Vagina (tissue), 2 donors: ENCODE results near the gene EFCC1. TPM values are rescaled to one million over a fixed set of nuclear protein-coding genes. Genes with fewer than 3 reads are reported as not detected.

ENCODE experiments used
- DNase-seq, 2 donors: peaks; one replicate each; pipeline ENCODE4 v3.0.0-alpha.2; 2017; ENCODE audit errors: extremely low spot score in 2 of 2
- H3K27ac ChIP-seq: fragments of 200-600 bp; sonication (generic); one replicate; pipeline ENCODE4 v1.5.1; 2019
- H3K27me3 ChIP-seq: fragments of 200-600 bp; sonication (generic); one replicate; pipeline ENCODE4 v1.5.1; 2019
- H3K36me3 ChIP-seq, 2 donors: fragments of 200-600 bp; sonication (generic); one replicate each; pipeline ENCODE4 v1.5.1; 2017 to 2019
- H3K4me1 ChIP-seq: fragments of 200-600 bp; sonication (generic); one replicate; pipeline ENCODE4 v1.5.1; 2019
- H3K4me3 ChIP-seq, 2 donors: fragments of 200-600 bp; sonication (generic); 1 replicate in 1 of 2; 2 replicates in 1 of 2; pipeline ENCODE4 v1.5.1; 2016 to 2019
- H3K9me3 ChIP-seq: fragments of 200-600 bp; sonication (generic); one replicate; pipeline ENCODE4 v1.5.1; 2019
- CTCF ChIP-seq, 3 experiments: fragments of 450-650 bp in 2 of 3; fragments of 200-600 bp in 1 of 3; sonication (generic) in 1 of 3; IDR thresholded peaks; one replicate each; pipeline ENCODE4 v1.5.1; 2017 to 2019; ENCODE audit warnings: antibody characterized with exemption in 3 of 3, mild to moderate bottlenecking in 2 of 3, moderate library complexity in 2 of 3
- POLR2A ChIP-seq, 2 donors: fragments of 450-650 bp; IDR thresholded peaks; one replicate each; pipeline ENCODE4 v1.6.1; 2017; ENCODE audit warnings: antibody characterized with exemption in 2 of 2, mild to moderate bottlenecking in 2 of 2, moderate library complexity in 2 of 2
- POLR2AphosphoS5 ChIP-seq, 2 donors: sonication (generic); formaldehyde crosslinking; IDR thresholded peaks; one replicate each; pipeline ENCODE4 v1.9.0; 2017; ENCODE audit warnings: antibody characterized with exemption in 2 of 2, mild to moderate bottlenecking in 2 of 2, low read depth in 1 of 2; ENCODE audit not compliant: insufficient read depth in 1 of 2
- intact Hi-C: fragments of 100-400 bp; cut with DNase I; formaldehyde crosslinking; loops from one replicate; pipeline ENCODE4 v1.15.1; 2023
- total RNA-seq: library from RNA; depleted of rRNA; stranded (reverse); fragments of >200 nt; gene quantifications from one replicate; pipeline ENCODE4 v1.2.3, GENCODE V29; 2016

Gene EFCC1
- total RNA-seq, 1 donor from 2014 or later = 3.7 TPM

- Histone ChIP-seq H3K4me1 (peaks cover 34% of the 10 kb centered on the region), H3K4me3 (no peak overlapping the region), H3K9me3 (no peaks in the 10 kb centered on the region), H3K36me3 (no peaks in the 10 kb centered on the region), H3K27ac (no peak overlapping the region), H3K27me3 (peaks cover 11% of the 10 kb centered on the region)
- DNase-seq = no peak
- intact Hi-C loops = no loop called here
- no peak for TF ChIP-seq POLR2A (IDR thresholded peaks at IDR 0.05)
- TF ChIP-seq CTCF (IDR thresholded peaks at IDR 0.05) = no peak
- TF ChIP-seq POLR2AphosphoS5 (IDR thresholded peaks at IDR 0.05; ENCODE audit: insufficient read depth in 1 of 2, low read depth in 1 of 2) = no peak
These were observed 3.5 kb upstream of the EFCC1 start for GRCh38 chr3:128997486-128998133.

GRCh38 chr3:128998561-128998960 is 2.5 kb upstream of the EFCC1 start:
- Histone ChIP-seq H3K9me3 (no peaks in the 10 kb centered on the region), H3K4me1 (peaks cover 42% of the 10 kb centered on the region), H3K27ac (no peak overlapping the region), H3K4me3 (no peak overlapping the region), H3K27me3 (peaks cover 11% of the 10 kb centered on the region), H3K36me3 (no peaks in the 10 kb centered on the region)
- DNase-seq = no peak
- TF ChIP-seq POLR2A (IDR thresholded peaks at IDR 0.05) (no peak), CTCF (IDR thresholded peaks at IDR 0.05) (no peak), POLR2AphosphoS5 (IDR thresholded peaks at IDR 0.05; ENCODE audit: insufficient read depth in 1 of 2, low read depth in 1 of 2) (no peak)
- intact Hi-C loops = no loop called here

- intact Hi-C loops = no loop called here
- no peak for TF ChIP-seq POLR2AphosphoS5 (IDR thresholded peaks at IDR 0.05; ENCODE audit: insufficient read depth in 1 of 2, low read depth in 1 of 2)
- Histone ChIP-seq H3K9me3 (no peaks in the 10 kb centered on the region), H3K4me3 (no peak overlapping the region), H3K36me3 (no peaks in the 10 kb centered on the region), H3K27ac (no peak overlapping the region), H3K4me1 (peaks cover 37% of the 10 kb centered on the region), H3K27me3 (peaks cover 11% of the 10 kb centered on the region)
- no peak for DNase-seq
These were observed 2.0 kb upstream of the EFCC1 start for GRCh38 chr3:128999102-128999501.

- Histone ChIP-seq H3K36me3 (no peaks in the 10 kb centered on the region), H3K4me3 (peak overlapping the region; percentile 40 to 54), H3K4me1 (peaks cover 43% of the 10 kb centered on the region), H3K27ac (peak overlapping the region; percentile 70), H3K27me3 (peaks cover 11% of the 10 kb centered on the region), H3K9me3 (no peaks in the 10 kb centered on the region)
- no peak for TF ChIP-seq CTCF (IDR thresholded peaks at IDR 0.05)
- DNase-seq = no peak
- intact Hi-C loops = no loop called here
These were observed 383 bp upstream of the EFCC1 start for GRCh38 chr3:129000742-129001100.

- Histone ChIP-seq H3K27me3 (peaks cover 11% of the 10 kb centered on the region), H3K27ac (peak overlapping the region; percentile 70), H3K4me1 (peaks cover 48% of the 10 kb centered on the region), H3K4me3 (peak overlapping the region; percentile 40 to 54), H3K9me3 (no peaks in the 10 kb centered on the region), H3K36me3 (no peaks in the 10 kb centered on the region)
- TF ChIP-seq POLR2AphosphoS5 (IDR thresholded peaks at IDR 0.05; ENCODE audit: insufficient read depth in 1 of 2, low read depth in 1 of 2) (no peak), CTCF (IDR thresholded peaks at IDR 0.05) (no peak), POLR2A (IDR thresholded peaks at IDR 0.05) (no peak)
- intact Hi-C loops = no loop called here
- DNase-seq = no peak
These were observed 885 bp downstream of the EFCC1 start for GRCh38 chr3:129001806-129002572.
